AG04449 (cell line): ENCODE results near the gene CREG1.

Experiments used
- CTCF ChIA-PET: fragments of 350-600 bp; formaldehyde crosslinking; extraction: SDS; loops from one replicate; lab custom pipeline; 2021; ENCODE audit warnings: antibody characterized with exemption; lab: Yijun Ruan, JAX
- POLR2A ChIA-PET: fragments of 400-600, 350-600 bp; formaldehyde crosslinking; extraction: SDS; loops from one replicate; lab custom pipeline; 2020; ENCODE audit warnings: antibody characterized with exemption, inconsistent platforms; lab: Yijun Ruan, JAX
- DNase-seq: peaks from one replicate; pipeline ENCODE4 v3.0.0-alpha.2; 2010; ENCODE audit warnings: low read depth, low spot score
- H3K4me3 ChIP-seq: 2 replicates; pipeline ENCODE4 v1.5.1; 2011; ENCODE audit warnings: low read depth, mild to moderate bottlenecking, control low read depth, low read length
- TF ChIP-seq, protein P1 (sequence below): IDR thresholded peaks from one replicate; pipeline ENCODE4 v1.5.1; 2011; ENCODE audit warnings: mild to moderate bottlenecking, moderate library complexity, low read length, control low read depth, inconsistent platforms; ENCODE audit not compliant: insufficient read depth; ENCODE audit errors: missing control alignments

Gene CREG1

GRCh38 chr1:167546935-167547334, 6.6 kb downstream of the CREG1 start:
- POLR2A ChIA-PET = no interaction called here
- CTCF ChIA-PET = interaction anchor here (0.7 to 1.9 kb wide), 4 partner anchors 9 to 225 kb away, joined by 3 to 6 read pairs (median 4); no protein-coding TSS in a partner anchor
- TF ChIP-seq, protein P1, sequence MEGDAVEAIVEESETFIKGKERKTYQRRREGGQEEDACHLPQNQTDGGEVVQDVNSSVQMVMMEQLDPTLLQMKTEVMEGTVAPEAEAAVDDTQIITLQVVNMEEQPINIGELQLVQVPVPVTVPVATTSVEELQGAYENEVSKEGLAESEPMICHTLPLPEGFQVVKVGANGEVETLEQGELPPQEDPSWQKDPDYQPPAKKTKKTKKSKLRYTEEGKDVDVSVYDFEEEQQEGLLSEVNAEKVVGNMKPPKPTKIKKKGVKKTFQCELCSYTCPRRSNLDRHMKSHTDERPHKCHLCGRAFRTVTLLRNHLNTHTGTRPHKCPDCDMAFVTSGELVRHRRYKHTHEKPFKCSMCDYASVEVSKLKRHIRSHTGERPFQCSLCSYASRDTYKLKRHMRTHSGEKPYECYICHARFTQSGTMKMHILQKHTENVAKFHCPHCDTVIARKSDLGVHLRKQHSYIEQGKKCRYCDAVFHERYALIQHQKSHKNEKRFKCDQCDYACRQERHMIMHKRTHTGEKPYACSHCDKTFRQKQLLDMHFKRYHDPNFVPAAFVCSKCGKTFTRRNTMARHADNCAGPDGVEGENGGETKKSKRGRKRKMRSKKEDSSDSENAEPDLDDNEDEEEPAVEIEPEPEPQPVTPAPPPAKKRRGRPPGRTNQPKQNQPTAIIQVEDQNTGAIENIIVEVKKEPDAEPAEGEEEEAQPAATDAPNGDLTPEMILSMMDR = no peak
- DNase-seq = no peak
- H3K4me3 ChIP-seq = no peak overlapping the region

- TF ChIP-seq, protein P1 = no peak
- POLR2A ChIA-PET = no interaction called here
- no peak overlapping the region for H3K4me3 ChIP-seq
- DNase-seq = no peak
- CTCF ChIA-PET = no interaction called here
Measured at GRCh38 chr1:167545349-167545748, 8.2 kb downstream of the CREG1 start.

DNA sequence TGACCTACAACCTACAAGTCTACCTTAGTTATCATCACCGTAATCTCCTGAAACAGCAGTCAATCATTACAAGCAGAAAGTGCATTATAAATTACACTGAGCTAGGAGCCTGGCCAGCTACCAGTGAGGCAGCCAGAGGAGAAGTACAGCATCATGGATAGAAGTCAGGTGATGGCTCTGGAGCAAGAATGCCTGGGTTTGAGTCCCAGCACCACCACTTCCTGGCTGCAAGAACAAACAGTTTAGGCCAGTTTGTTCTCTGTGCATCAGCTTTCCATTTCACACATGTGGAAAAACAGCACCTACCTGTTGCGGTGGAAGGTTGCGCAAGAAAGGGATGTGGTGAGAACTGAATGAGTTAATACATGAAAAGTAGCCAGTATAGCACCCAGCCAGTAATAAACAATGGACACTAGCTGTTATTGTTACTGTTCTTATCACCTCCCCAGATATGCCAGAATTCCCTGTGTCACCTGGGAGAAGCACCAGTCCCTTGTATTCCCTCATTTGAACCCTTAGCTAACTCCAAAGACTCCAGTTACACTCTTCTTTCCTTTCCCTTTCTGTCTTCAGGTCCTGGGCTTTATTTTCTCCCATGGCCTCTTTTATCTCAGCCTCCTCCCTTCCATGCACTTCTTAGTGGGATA, 9.0 kb downstream of the CREG1 start:
- TF ChIP-seq, protein P1 = no peak
- ChIA-PET CTCF (interaction anchor here (0.8 to 1.0 kb wide), 2 partner anchors 10 to 11 kb away, joined by 5 to 6 read pairs; no protein-coding TSS in a partner anchor), POLR2A (no interaction called here)
- DNase-seq = no peak
- H3K4me3 ChIP-seq = no peak overlapping the region

DNA sequence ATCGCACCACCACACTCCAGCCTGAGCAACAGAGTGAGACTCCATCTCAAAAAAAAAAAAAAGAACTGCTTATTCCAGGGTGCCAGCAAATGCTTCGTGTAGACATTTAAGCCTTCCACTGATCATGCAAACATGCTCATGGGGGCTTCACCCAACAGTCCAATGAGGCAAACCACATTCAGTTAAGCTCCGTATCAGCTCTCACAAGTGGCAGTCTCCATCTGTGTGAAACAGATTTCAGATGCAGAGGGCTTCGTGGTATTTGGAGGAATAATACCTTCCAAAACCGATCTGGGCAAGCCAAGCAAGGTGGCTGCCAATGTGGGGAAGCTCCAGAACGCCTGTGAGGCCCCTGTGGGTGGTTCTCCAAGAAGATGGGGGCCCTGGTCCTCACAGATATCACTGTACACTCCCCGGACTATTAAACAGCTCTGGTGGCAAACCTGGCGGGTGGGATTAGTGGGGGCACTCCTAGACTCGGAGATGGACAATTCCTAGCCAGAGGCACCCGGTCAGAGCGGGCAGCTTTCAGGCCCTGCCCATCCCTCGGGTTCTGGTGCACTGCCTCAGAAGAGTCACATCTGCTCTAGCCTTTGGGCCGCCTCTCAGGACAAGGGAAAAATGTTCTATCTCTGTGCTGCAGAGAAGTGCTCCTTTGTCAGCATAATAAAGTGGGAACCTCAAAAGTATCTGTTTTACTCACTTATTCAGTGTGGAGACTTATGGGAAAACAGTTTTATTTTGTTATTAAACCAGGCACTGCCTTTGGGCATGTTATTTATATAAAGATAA, 10.2 kb downstream of the CREG1 start:
- no peak for DNase-seq
- TF ChIP-seq, protein P1 = no peak
- CTCF ChIA-PET = interaction anchor here (1.0 to 4.6 kb wide), 4 partner anchors 9 to 275 kb away, joined by 3 to 100 read pairs (median 3); partner anchors contain the start of gene CREG1
- POLR2A ChIA-PET = no interaction called here
- H3K4me3 ChIP-seq = no peak overlapping the region

DNA sequence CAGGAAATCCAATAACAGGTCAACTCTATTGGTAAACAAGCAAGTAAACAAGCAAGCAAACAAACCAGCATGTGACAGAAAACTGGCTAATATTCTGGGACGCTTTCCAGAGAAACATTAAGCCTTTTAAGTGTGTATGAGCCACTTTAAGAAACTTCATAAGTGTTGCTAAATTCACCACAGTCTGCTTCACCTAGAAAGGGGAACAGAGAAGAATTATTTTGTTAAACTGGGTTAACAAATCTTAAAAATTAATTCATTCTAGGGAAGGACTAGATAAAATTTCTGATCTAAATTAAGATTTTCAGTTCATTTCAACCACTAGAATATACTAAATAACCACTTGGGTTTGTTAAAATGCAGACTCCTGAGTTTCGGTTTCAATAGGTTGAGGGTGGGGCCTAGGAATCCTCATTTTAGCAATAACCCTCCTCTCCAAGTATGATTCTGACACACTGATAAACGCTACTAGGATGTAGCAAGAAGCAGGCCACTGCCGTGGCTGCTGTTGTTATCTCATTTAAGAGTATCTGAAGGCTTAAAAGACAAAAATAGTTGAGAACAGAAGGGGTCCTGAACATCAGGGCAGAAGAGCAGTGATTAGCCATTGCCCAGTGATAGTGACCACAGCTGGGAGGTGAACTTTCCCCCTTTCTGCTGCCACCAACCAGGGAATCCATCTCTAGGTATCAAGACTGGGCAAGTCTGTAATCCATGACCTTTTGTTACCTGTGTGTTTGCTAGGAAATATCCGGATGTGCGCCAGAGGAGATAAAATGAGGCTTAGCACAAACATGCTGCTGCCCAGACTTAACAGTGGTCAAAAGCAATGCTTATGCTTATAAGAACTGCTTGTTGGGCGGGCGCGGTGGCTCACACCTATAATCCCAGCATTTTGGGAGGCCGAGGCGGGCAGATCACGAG, 11.2 kb downstream of the CREG1 start:
- ChIA-PET CTCF (interaction anchor here (1.0 to 16.5 kb wide), 12 partner anchors 8 to 480 kb away, joined by 3 to 211 read pairs (median 11); partner anchors contain the start of gene CREG1), POLR2A (no interaction called here)
- DNase-seq = no peak
- no peak overlapping the region for H3K4me3 ChIP-seq
- TF ChIP-seq, protein P1 = no peak
